ENCODE measurements around the gene TMC8. TPM values are rescaled to one million over a fixed set of nuclear protein-coding genes. Genes with fewer than 3 reads are reported as not detected.

The TMC8 gene
- total RNA-seq, 1 experiment from 2014 or later, result 0.32 TPM

GRCh38 chr17:78122216-78122930, 8.2 kb upstream of the TMC8 start:
- Histone ChIP-seq H3K27ac (ENCODE audit: low read depth, low read length, poor library complexity, severe bottlenecking) (no peak overlapping the region), H3K4me3 (ENCODE audit: low read depth, low read length, poor library complexity, severe bottlenecking) (no peak overlapping the region), H3K4me1 (ENCODE audit: insufficient read depth, low read length, poor library complexity, severe bottlenecking) (peaks cover 10% of the 10 kb centered on the region), H3K27me3 (replicated peaks; ENCODE audit: insufficient read depth, low read depth, low read length, poor library complexity) (no peaks in the 10 kb centered on the region), H3K36me3 (ENCODE audit: insufficient read depth, low read length, poor library complexity, severe bottlenecking) (no peaks in the 10 kb centered on the region), H3K9me3 (ENCODE audit: low read depth, low read length, poor library complexity, severe bottlenecking) (no peaks in the 10 kb centered on the region)
- POLR2A ChIA-PET (ENCODE audit: low non-redundant PET), result no interaction called here
- intact Hi-C loops (cut with micrococcal nuclease; ENCODE audit: unreplicated experiment), result no loop called here
- no peak for TF ChIP-seq CTCF (conservative IDR thresholded peaks at IDR 0.05; ENCODE audit: low read depth, low read length)
- TF ChIP-seq EZH2 (IDR thresholded peaks at IDR 0.05; ENCODE audit: borderline replicate concordance, low read depth, low read length, poor library complexity, severe bottlenecking), result no peak
- BruUV-seq (replicated peaks), result no TSS peak
- no peak for DNase-seq (ENCODE audit: low spot score)
- CTCF ChIA-PET, result no interaction called here

GRCh38 chr17:78122931-78123249, 7.7 kb upstream of the TMC8 start:
- POLR2A ChIA-PET (ENCODE audit: low non-redundant PET), result no interaction called here
- no peaks in the 10 kb centered on the region for H3K36me3 ChIP-seq (ENCODE audit: insufficient read depth, low read length, poor library complexity, severe bottlenecking)
- no peak overlapping the region for H3K4me3 ChIP-seq (ENCODE audit: low read depth, low read length, poor library complexity, severe bottlenecking)
- no TSS peak for BruUV-seq (replicated peaks)
- TF ChIP-seq EZH2 (IDR thresholded peaks at IDR 0.05; ENCODE audit: borderline replicate concordance, low read depth, low read length, poor library complexity, severe bottlenecking), result no peak
- no peak for TF ChIP-seq CTCF (conservative IDR thresholded peaks at IDR 0.05; ENCODE audit: low read depth, low read length)
- H3K9me3 ChIP-seq (ENCODE audit: low read depth, low read length, poor library complexity, severe bottlenecking), result no peaks in the 10 kb centered on the region
- CTCF ChIA-PET, result no interaction called here
- H3K4me1 ChIP-seq (ENCODE audit: insufficient read depth, low read length, poor library complexity, severe bottlenecking), result peaks cover 15% of the 10 kb centered on the region
- H3K27me3 ChIP-seq (replicated peaks; ENCODE audit: insufficient read depth, low read depth, low read length, poor library complexity), result no peaks in the 10 kb centered on the region
- H3K27ac ChIP-seq (ENCODE audit: low read depth, low read length, poor library complexity, severe bottlenecking), result no peak overlapping the region
- intact Hi-C loops (cut with micrococcal nuclease; ENCODE audit: unreplicated experiment), result no loop called here
- no peak for DNase-seq (ENCODE audit: low spot score)

- no peak overlapping the region for H3K27ac ChIP-seq (ENCODE audit: low read depth, low read length, poor library complexity, severe bottlenecking)
- H3K27me3 ChIP-seq (replicated peaks; ENCODE audit: insufficient read depth, low read depth, low read length, poor library complexity), result no peaks in the 10 kb centered on the region
- peaks cover 19% of the 10 kb centered on the region for H3K4me1 ChIP-seq (ENCODE audit: insufficient read depth, low read length, poor library complexity, severe bottlenecking)
- no peaks in the 10 kb centered on the region for H3K36me3 ChIP-seq (ENCODE audit: insufficient read depth, low read length, poor library complexity, severe bottlenecking)
- no TSS peak for BruUV-seq (replicated peaks)
- DNase-seq (ENCODE audit: low spot score), result no peak
- TF ChIP-seq EZH2 (IDR thresholded peaks at IDR 0.05; ENCODE audit: borderline replicate concordance, low read depth, low read length, poor library complexity, severe bottlenecking) (no peak), CTCF (conservative IDR thresholded peaks at IDR 0.05; ENCODE audit: low read depth, low read length) (no peak)
- intact Hi-C loops (cut with micrococcal nuclease; ENCODE audit: unreplicated experiment), result no loop called here
- H3K4me3 ChIP-seq (ENCODE audit: low read depth, low read length, poor library complexity, severe bottlenecking), result no peak overlapping the region
- ChIA-PET CTCF (no interaction called here), POLR2A (ENCODE audit: low non-redundant PET) (no interaction called here)
- H3K9me3 ChIP-seq (ENCODE audit: low read depth, low read length, poor library complexity, severe bottlenecking), result no peaks in the 10 kb centered on the region
Observed at GRCh38 chr17:78123258-78123929, 7.2 kb upstream of the TMC8 start.
